Cardiac fibroblast (primary cell): ENCODE measurements around the gene MACF1.

ENCODE experiments used
- DNase-seq, 2 donors: peaks; one replicate each; pipeline versions ENCODE4 v3.0.0 to v3.0.0-alpha.2; 2010; ENCODE audit warnings: low read depth in 2 of 2
- H3K4me3 ChIP-seq, 2 donors: replicated peaks in 1 of 2; 1 replicate in 1 of 2; 2 replicates in 1 of 2; pipeline ENCODE4 v1.5.1; 2011; ENCODE audit warnings: low read depth in 2 of 2, low read length in 2 of 2, mild to moderate bottlenecking in 2 of 2, moderate library complexity in 1 of 2
- CTCF ChIP-seq: IDR thresholded peaks from one replicate; pipeline ENCODE4 v1.5.1; 2011; ENCODE audit warnings: low read depth, mild to moderate bottlenecking, low read length, inconsistent platforms

The MACF1 gene

GRCh38 chr1:39163469-39163868 lies 41.0 kb upstream of the MACF1 start:
- H3K4me3 ChIP-seq, result no peak overlapping the region
- no peak for DNase-seq
- TF ChIP-seq CTCF, result no peak

- TF ChIP-seq CTCF, result no peak
- H3K4me3 ChIP-seq, result no peak overlapping the region
- DNase-seq, result no peak
Measured at GRCh38 chr1:39164256-39164655, 40.2 kb upstream of the MACF1 start.

- TF ChIP-seq CTCF, result no peak
- H3K4me3 ChIP-seq, result no peak overlapping the region
- peak; percentile 54 to 75 for DNase-seq
Measured at GRCh38 chr1:39165049-39165448, 39.4 kb upstream of the MACF1 start.

GRCh38 chr1:39165488-39165887 lies 39.0 kb upstream of the MACF1 start:
- no peak overlapping the region for H3K4me3 ChIP-seq
- DNase-seq, result no peak
- TF ChIP-seq CTCF, result no peak

- no peak for TF ChIP-seq CTCF
- H3K4me3 ChIP-seq, result no peak overlapping the region
- peak; percentile 65 to 70 for DNase-seq
Measured at GRCh38 chr1:39167632-39168209, 36.8 kb upstream of the MACF1 start.

GRCh38 chr1:39168301-39169080 lies 36.0 kb upstream of the MACF1 start:
- DNase-seq, result no peak
- no peak overlapping the region for H3K4me3 ChIP-seq
- TF ChIP-seq CTCF, result no peak
